ENCODE results near the gene ITPK1. TPM values are rescaled to one million over a fixed set of nuclear protein-coding genes. Genes with fewer than 3 reads are reported as not detected.

ITPK1 gene
- total and polyA plus RNA-seq, 2 donors (not counting 3 experiments of a cell fraction or from before 2014, with no cell fraction given): 39.6 to 51.8 TPM

DNA sequence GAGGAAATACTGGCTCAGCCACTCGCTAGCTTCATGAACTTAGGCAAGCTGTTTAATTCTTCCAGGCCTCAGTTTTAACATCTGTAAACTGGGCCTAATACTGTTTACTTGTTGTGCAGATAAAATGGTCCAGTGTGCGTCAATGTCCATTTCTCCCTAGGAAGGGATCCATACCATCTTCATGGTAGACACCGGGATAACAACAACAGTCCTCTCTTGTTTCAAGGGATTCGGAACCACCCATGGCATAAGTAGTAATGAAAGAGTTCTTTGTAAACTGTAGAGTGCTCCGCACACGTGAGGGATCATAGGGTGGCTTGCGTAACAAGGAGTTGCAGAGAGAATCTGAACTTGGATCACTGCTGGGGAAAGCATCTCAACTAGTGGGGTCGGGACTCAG, 210.1 kb downstream of the ITPK1 start:
- no TSS peak for BruUV-seq (replicated peaks)
- Histone ChIP-seq H3K9ac (replicated peaks; ENCODE audit: extremely low read depth, insufficient read depth, low read length) (no peak overlapping the region), H3K27ac (ENCODE audit: insufficient read depth, low read depth, low read length) (no peak overlapping the region), H4K20me1 (replicated peaks; ENCODE audit: control insufficient read depth, extremely low read depth, insufficient read depth, low read length) (no peaks in the 10 kb centered on the region), H3K4me2 (ENCODE audit: insufficient read depth, low read length) (no peak overlapping the region), H3K4me3 (replicated peaks in 1 of 3; ENCODE audit: insufficient read depth in 1 of 3, low read depth in 1 of 3, low read length in 3 of 3) (no peak overlapping the region), H3K9me1 (replicated peaks; ENCODE audit: control insufficient read depth, extremely low read depth, insufficient read depth, low read length) (no peaks in the 10 kb centered on the region), H2AFZ (ENCODE audit: low read depth, low read length) (no peak overlapping the region), H3K4me1 (ENCODE audit: control insufficient read depth, extremely low read depth, insufficient read depth, low read length) (no peaks in the 10 kb centered on the region), H3K27me3 (ENCODE audit: control insufficient read depth in 2 of 2, insufficient read depth in 2 of 2, low read length in 2 of 2) (peaks cover 0 to 16% of the 10 kb centered on the region in 2 experiments), H3K36me3 (ENCODE audit: control insufficient read depth in 2 of 2, extremely low read depth in 1 of 2, insufficient read depth in 2 of 2, low read length in 2 of 2) (no peaks in the 10 kb centered on the region), H3K79me2 (ENCODE audit: control insufficient read depth, insufficient read depth, low read length) (no peaks in the 10 kb centered on the region), H3K9me3 (replicated peaks; ENCODE audit: control insufficient read depth, insufficient read depth, low read length) (no peaks in the 10 kb centered on the region)
- dilution Hi-C loops (cut with MboI; ENCODE audit: extremely low pct_ligation_motif_present, low sequenced_read_pairs) (no loop called here), intact Hi-C loops (cut with micrococcal nuclease) (no loop called here)
- TF ChIP-seq GATA2 (IDR thresholded peaks at IDR 0.05; ENCODE audit: insufficient read depth, insufficient read length, low read depth, low read length) (no peak), FOS (IDR thresholded peaks at IDR 0.05; ENCODE audit: borderline replicate concordance, insufficient read depth, low read length) (no peak), POLR2A (IDR thresholded peaks at IDR 0.05; ENCODE audit: low read depth, low read length) (no peak)
- TF ChIP-seq, protein P1, sequence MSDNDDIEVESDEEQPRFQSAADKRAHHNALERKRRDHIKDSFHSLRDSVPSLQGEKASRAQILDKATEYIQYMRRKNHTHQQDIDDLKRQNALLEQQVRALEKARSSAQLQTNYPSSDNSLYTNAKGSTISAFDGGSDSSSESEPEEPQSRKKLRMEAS (IDR thresholded peaks at IDR 0.05; ENCODE audit: insufficient read depth, insufficient read length): no peak
- FAIRE-seq (no peak), DNase-seq (ENCODE audit: low read depth, low spot score) (no peak)
- ChIA-PET POLR2A (no interaction called here), CTCF (no interaction called here)

DNA sequence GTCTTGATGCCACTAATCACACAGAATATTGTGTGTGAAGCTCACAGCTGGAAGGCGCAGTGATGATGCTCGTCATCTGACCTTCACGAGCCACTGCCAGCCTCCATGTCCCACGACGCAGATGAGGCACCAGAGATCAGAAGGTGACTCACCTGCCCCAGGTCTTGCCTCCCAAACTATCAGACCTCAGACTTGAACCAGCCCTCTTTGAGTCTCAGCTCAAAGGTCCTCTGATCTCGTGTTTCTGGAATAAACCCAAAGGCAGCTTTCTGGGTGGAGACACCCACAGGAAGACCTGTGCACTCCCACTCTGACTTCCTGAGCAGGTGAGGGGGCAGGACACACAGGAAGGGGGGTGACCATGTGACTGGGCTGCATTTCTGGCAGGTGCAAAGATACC, 212.4 kb downstream of the ITPK1 start:
- intact Hi-C loops (cut with micrococcal nuclease) (no loop called here), dilution Hi-C loops (cut with MboI; ENCODE audit: extremely low pct_ligation_motif_present, low sequenced_read_pairs) (no loop called here)
- Histone ChIP-seq H3K27ac (ENCODE audit: insufficient read depth, low read depth, low read length) (no peak overlapping the region), H3K4me1 (ENCODE audit: control insufficient read depth, extremely low read depth, insufficient read depth, low read length) (no peaks in the 10 kb centered on the region), H3K4me2 (ENCODE audit: insufficient read depth, low read length) (no peak overlapping the region), H3K9me1 (replicated peaks; ENCODE audit: control insufficient read depth, extremely low read depth, insufficient read depth, low read length) (no peaks in the 10 kb centered on the region), H3K9ac (replicated peaks; ENCODE audit: extremely low read depth, insufficient read depth, low read length) (no peak overlapping the region), H3K9me3 (replicated peaks; ENCODE audit: control insufficient read depth, insufficient read depth, low read length) (no peaks in the 10 kb centered on the region), H3K4me3 (replicated peaks in 1 of 3; ENCODE audit: insufficient read depth in 1 of 3, low read depth in 1 of 3, low read length in 3 of 3) (no peak overlapping the region), H3K36me3 (ENCODE audit: control insufficient read depth in 2 of 2, extremely low read depth in 1 of 2, insufficient read depth in 2 of 2, low read length in 2 of 2) (no peaks in the 10 kb centered on the region), H2AFZ (ENCODE audit: low read depth, low read length) (no peak overlapping the region), H3K79me2 (ENCODE audit: control insufficient read depth, insufficient read depth, low read length) (no peaks in the 10 kb centered on the region), H4K20me1 (replicated peaks; ENCODE audit: control insufficient read depth, extremely low read depth, insufficient read depth, low read length) (no peaks in the 10 kb centered on the region), H3K27me3 (ENCODE audit: control insufficient read depth in 2 of 2, insufficient read depth in 2 of 2, low read length in 2 of 2) (peaks cover 0 to 16% of the 10 kb centered on the region in 2 experiments)
- ChIA-PET POLR2A (no interaction called here), CTCF (no interaction called here)
- no peak for TF ChIP-seq MYC (IDR thresholded peaks at IDR 0.05; ENCODE audit: low read depth, low read length)
- no peak for TF ChIP-seq JUN (IDR thresholded peaks at IDR 0.05; ENCODE audit: borderline replicate concordance, insufficient read depth, insufficient read length, low read depth)
- TF ChIP-seq, protein P2, sequence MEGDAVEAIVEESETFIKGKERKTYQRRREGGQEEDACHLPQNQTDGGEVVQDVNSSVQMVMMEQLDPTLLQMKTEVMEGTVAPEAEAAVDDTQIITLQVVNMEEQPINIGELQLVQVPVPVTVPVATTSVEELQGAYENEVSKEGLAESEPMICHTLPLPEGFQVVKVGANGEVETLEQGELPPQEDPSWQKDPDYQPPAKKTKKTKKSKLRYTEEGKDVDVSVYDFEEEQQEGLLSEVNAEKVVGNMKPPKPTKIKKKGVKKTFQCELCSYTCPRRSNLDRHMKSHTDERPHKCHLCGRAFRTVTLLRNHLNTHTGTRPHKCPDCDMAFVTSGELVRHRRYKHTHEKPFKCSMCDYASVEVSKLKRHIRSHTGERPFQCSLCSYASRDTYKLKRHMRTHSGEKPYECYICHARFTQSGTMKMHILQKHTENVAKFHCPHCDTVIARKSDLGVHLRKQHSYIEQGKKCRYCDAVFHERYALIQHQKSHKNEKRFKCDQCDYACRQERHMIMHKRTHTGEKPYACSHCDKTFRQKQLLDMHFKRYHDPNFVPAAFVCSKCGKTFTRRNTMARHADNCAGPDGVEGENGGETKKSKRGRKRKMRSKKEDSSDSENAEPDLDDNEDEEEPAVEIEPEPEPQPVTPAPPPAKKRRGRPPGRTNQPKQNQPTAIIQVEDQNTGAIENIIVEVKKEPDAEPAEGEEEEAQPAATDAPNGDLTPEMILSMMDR (IDR thresholded peaks at IDR 0.05; ENCODE audit: extremely low read depth in 1 of 2, insufficient read depth in 1 of 2, low read depth in 1 of 2, low read length in 2 of 2): no peak
- no peak for TF ChIP-seq GATA2 (IDR thresholded peaks at IDR 0.05; ENCODE audit: insufficient read depth, insufficient read length, low read depth, low read length)
- TF ChIP-seq, protein P1 (IDR thresholded peaks at IDR 0.05; ENCODE audit: insufficient read depth, insufficient read length): no peak
- TF ChIP-seq FOS (IDR thresholded peaks at IDR 0.05; ENCODE audit: borderline replicate concordance, insufficient read depth, low read length): no peak
- no peak for TF ChIP-seq EZH2 (IDR thresholded peaks at IDR 0.05; ENCODE audit: borderline replicate concordance, low read depth, low read length, severe bottlenecking)
- no TSS peak for BruUV-seq (replicated peaks)
- DNase-seq (ENCODE audit: low read depth, low spot score): no peak
- no peak for FAIRE-seq
